ENCODE results near the gene LIPK.

Gene LIPK

DNA sequence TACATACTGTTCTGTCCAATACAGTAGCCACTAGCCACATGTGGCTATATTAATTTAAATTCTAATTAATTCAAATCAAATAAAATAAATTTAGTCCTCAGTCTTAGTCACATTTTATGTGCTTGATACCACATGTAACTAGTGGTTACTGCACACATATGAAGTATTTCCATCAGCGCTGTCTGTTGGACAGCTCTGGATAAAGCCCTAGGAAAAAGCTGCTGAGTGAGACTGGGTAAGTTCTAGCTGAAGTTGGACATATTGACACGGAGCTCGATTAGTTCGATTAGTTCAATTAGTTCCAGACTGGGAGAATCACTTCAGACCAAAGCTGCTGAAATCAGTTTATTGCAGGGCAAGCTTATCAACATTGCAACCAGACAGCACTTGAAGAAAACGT is 81.4 kb downstream of the LIPK start:
- FAIRE-seq = no peak

DNA sequence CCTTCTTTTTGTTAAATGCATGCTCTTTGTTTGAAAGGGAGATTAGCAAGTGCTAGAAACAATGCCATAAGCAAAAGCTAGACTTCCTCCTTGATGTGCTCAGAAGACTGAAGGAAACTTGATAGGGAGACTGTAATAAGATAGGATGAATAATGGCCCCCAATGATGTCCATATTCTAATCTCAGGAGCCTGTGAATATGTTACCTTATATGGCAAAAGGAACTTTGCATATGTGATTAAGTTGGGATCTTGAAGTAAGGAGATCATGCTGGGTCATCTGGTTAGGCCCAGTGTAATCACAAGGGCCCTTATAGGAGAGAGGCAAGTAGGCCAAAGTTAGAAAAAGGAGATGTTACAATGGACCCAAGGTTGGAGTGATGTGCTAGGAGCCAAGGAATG is 82.9 kb downstream of the LIPK start:
- FAIRE-seq = no peak

DNA sequence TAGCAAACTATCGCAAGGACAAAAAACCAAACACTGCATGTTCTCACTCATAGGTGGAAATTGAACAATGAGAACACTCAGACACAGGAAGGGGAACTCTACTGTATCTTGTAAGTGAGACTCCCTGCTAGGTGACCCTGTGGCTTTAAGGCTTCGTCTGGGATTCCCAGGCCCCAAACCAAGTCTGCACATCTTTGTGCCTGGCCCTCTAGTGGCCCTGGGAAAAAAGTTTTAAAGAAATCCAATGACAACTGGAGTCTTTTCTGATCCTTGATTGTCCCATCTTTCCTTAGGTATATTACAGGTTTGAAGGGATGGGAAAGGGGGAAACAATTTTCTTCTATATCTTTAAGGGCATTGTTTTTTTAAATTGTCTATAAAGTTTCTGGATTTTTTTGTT is 85.9 kb downstream of the LIPK start:
- FAIRE-seq = no peak

DNA sequence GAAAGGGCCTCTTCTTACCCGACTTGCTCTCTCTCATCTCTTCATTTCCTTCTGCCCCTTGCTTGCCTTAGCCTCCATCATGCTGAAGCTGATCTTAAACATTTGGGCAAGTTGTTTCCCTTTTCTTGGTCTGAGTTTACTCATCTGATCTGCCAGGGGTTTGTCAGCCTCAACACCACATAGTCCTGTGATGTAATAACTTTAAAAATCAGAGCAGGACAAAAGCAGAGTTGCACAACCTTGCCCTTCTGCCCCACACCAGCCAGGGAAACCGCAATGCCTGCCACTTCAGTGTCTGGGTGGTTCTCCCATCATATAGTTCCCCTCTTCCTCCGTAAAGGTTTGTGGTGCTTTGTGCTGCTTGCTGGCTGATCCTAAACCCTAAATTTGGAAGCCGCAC is 86.6 kb downstream of the LIPK start:
- no peak for FAIRE-seq

DNA sequence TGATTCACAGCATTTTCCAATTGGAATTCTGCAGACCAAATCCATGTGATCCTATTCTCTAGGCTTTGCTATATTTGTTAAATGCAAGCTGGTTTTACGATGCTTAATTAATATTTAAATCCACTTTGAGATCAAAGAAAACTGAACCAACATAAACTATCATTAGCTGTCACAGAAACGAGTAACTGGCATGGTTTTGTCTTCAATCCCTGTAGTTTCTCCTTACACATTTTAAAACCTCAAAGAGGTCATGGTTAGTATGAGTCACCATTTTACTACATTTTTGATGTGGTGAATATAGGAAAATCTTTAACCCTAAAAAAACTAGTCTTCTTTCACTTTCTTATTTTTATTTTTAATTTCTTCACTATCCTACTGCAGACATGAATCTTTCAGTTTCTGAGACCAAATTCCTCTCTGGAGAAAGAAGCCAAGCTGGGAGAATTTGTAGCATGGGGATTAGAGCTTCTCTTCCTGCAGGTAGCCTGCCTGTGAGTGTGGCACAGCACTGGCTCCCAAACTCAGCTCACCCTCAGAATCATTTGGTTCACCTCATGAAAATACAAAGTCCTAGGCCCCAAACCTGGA is 87.8 kb downstream of the LIPK start:
- no peak for FAIRE-seq

DNA sequence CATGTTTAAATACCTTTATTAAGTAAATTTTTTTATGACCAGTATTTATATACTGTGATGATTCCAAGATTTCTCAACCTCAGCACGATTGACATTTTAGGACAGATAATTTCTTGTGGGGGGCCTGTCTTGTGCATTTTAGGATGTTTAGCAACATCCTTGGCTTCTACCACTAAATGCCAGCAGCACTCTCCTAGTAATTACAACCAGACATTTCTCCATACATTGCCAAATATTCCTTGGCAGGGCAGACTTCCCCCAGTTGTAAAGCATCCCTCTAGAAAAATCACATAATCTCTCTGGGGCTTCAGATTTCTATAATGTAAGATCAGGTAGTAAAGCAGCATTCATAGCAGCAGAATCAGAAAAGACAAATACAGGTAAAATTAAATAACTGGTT is 88.7 kb downstream of the LIPK start:
- FAIRE-seq = no peak

DNA sequence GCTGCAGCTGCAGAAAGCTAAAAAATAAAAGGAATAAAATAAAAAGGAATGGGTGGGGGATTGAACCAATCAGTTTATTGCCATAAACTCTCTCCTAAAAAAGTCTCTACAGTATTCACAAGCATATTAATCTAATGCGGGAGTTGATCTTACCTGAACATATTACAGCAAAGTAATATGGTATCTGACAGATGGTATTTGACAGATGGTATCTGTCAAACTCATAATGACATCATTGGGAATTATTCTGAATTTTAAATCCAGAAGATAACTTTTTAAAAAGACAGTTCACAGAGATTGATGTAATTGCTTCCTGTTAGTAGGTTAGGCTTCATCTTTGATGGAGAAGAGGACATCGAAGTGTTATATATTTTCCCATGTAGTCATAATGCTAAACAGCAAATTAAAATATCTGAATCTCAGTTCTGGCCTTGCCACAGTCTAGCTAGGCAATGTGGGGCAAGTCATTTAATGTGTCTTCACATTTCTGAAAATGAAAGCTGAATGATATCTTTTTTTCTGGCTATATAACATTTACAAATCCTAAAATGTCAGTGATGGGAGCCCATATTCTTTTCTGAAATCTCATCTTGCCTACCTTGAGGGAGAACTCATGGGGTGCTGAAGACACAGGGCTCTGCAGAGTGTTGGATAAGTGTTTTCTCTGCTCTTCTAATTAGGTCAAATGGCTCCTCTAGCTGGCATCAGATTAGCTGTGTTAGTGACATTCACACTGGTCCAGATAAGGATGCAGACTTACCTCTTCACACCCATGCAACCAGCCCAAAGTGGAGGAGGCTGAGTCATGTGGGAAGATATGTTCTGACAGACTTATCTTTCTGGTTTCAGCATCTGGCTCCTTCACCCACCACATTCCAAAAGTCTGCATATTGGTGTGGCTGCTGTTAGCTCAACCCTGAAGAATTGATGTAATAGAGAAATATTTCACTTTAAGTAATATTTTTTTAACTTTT is 94.4 kb downstream of the LIPK start:
- FAIRE-seq = no peak
